Subcutaneous abdominal adipose tissue (tissue), 5 donors: ENCODE data around the gene CA12.

Experiments used
- H3K27ac ChIP-seq: one replicate; pipeline ENCODE4 v1.7.0; 2013; ENCODE audit warnings: low read depth, mild to moderate bottlenecking, inconsistent platforms, low read length, moderate library complexity
- H3K27me3 ChIP-seq, 5 donors: one replicate each; pipeline ENCODE4 v1.7.0; 2013; ENCODE audit warnings: low read length in 5 of 5, inconsistent platforms in 1 of 5; ENCODE audit not compliant: control insufficient read depth in 5 of 5, insufficient read depth in 4 of 5
- H3K36me3 ChIP-seq, 5 donors: one replicate each; pipeline ENCODE4 v1.7.0; 2013; ENCODE audit warnings: low read length in 5 of 5; ENCODE audit not compliant: control insufficient read depth in 5 of 5, insufficient read depth in 5 of 5
- H3K4me1 ChIP-seq, 5 donors: one replicate each; pipeline ENCODE4 v1.7.0; 2013; ENCODE audit warnings: low read length in 5 of 5, mild to moderate bottlenecking in 3 of 5, moderate library complexity in 1 of 5; ENCODE audit not compliant: control insufficient read depth in 5 of 5, insufficient read depth in 5 of 5
- H3K4me3 ChIP-seq, 5 donors: one replicate each; pipeline ENCODE4 v1.7.0; 2013; ENCODE audit warnings: low read length in 5 of 5, low read depth in 1 of 5
- H3K9ac ChIP-seq, 5 donors: one replicate each; pipeline ENCODE4 v1.7.0; 2013; ENCODE audit warnings: low read length in 5 of 5, mild to moderate bottlenecking in 4 of 5, moderate library complexity in 3 of 5
- H3K9me3 ChIP-seq, 5 donors: one replicate each; pipeline ENCODE4 v1.7.0; 2013; ENCODE audit warnings: low read length in 5 of 5; ENCODE audit not compliant: control insufficient read depth in 5 of 5
- donor health status: healthy.
- donor health status: healthy.
- donor health status: healthy.
- donor health status: healthy.
- donor health status: healthy.

Gene CA12

DNA sequence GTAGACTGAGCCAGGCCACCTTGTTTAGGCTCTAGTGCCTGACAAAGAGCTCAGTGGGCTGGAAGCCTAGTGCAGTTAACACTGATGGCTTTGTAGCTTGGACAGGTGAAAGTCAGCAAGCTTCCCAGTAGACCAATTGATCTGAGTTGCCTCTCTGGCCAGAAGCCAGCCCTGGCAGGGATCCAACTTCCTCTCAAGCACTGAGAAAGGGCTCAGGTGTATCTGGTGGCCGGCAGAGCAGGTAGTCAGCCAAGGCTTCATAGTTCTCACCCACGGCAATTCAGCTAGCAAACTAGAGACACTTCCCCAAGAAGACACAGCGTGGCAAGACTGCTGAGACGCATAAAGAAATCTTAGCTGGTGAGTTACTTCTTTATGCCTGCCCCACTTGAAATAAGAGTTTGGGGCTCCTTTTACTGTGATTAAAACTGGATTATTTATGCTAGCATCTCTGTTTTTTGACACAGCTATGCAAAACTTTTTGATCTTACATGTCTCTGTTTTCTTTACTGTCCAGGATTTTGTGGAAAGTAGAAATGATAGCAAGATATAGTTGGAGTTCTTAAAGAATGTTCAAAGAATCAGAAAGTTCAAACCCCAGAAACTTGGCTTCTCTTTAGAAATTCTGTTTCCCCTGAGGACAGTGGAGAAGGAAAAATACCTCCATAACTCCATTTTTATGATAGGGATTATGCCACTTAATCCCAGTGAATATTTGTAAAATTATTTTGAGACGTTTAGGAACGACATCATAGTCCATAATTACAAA is 8.4 kb upstream of the CA12 start:
- H3K27ac ChIP-seq, result no peak overlapping the region
- H3K4me3 ChIP-seq, result no peak overlapping the region
- peaks cover 0 to 5% (median 4%) of the 10 kb centered on the region in 5 donors for H3K9me3 ChIP-seq
- H3K9ac ChIP-seq, result no peak overlapping the region
- H3K27me3 ChIP-seq, result no peaks in the 10 kb centered on the region
- H3K4me1 ChIP-seq, result peaks cover 2 to 30% (median 23%) of the 10 kb centered on the region in 5 donors
- no peaks in the 10 kb centered on the region for H3K36me3 ChIP-seq

DNA sequence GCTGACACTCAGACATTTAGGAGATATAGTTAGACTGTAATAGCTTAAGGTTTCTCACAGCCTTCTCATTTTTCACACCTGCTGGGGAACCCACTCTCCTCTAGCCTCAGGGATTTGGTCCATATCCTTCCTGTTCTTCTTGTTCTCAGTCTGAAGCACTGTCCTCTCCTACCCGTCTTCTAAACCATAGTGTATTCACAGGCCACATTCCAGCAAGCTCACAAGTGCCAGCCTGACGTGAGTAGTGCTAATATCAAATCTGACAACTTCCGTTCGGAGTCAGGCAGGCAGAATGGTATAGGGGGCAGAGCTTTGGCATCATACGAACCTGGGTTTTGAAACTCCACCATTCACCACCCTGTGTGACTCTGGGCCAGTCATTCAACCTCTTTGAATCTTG is 6.9 kb upstream of the CA12 start:
- H3K27me3 ChIP-seq, result peaks cover 0 to 5% (median 0%) of the 10 kb centered on the region in 5 donors
- no peaks in the 10 kb centered on the region for H3K36me3 ChIP-seq
- no peak overlapping the region for H3K4me3 ChIP-seq
- H3K4me1 ChIP-seq, result peaks cover 2 to 30% (median 23%) of the 10 kb centered on the region in 5 donors
- no peak overlapping the region for H3K9ac ChIP-seq
- peaks cover 0 to 5% (median 4%) of the 10 kb centered on the region in 5 donors for H3K9me3 ChIP-seq
- no peak overlapping the region for H3K27ac ChIP-seq

DNA sequence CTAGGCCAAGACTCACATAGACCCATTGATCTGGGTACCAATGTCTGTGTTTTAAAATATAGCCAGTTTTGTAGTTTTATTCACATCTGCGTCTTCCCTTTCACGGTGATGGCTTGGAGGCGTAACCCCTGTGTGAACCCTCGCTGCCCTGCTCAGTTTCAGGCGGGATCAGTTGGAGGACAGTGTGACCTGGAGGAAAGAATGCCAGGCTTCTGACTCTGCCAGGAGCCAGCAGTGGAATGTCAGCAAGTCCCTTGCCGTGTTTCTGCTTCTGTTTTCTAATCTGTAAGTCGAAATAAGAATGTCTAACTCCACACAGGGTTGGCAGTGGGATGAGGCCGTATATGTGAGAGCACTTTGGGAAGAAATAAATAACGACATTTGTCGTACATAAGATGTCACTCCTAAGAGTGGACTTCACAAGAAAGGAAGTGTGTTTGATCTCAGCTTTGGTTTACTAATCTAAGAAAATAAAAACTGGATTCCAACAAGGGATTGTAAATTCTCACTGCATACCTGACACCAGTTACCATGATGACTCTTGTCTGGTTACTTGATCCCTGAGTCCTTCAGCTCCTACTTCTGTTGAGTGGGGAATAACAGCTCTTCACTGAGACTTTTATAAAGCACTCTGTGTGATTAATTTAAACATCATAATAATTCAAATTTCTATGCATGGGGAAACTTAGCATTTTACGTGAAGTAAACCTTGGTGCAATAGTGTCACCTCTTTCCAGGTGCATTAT is 6.3 kb upstream of the CA12 start:
- Histone ChIP-seq H3K27ac (no peak overlapping the region), H3K9ac (no peak overlapping the region), H3K27me3 (peaks cover 0 to 5% (median 0%) of the 10 kb centered on the region in 5 donors), H3K4me3 (no peak overlapping the region), H3K9me3 (peaks cover 0 to 5% (median 4%) of the 10 kb centered on the region in 5 donors), H3K36me3 (no peaks in the 10 kb centered on the region), H3K4me1 (peaks cover 2 to 30% (median 23%) of the 10 kb centered on the region in 5 donors)

- peaks cover 2 to 25% (median 22%) of the 10 kb centered on the region in 5 donors for H3K4me1 ChIP-seq
- H3K9me3 ChIP-seq, result peaks cover 0 to 5% (median 4%) of the 10 kb centered on the region in 5 donors
- H3K27ac ChIP-seq, result no peak overlapping the region
- H3K27me3 ChIP-seq, result peaks cover 0 to 13% (median 5%) of the 10 kb centered on the region in 5 donors
- H3K36me3 ChIP-seq, result no peaks in the 10 kb centered on the region
- H3K4me3 ChIP-seq, result no peak overlapping the region
- H3K9ac ChIP-seq, result no peak overlapping the region
Observed at GRCh38 chr15:63385911-63386531, 4.4 kb upstream of the CA12 start.

GRCh38 chr15:63384906-63385305 is 3.3 kb upstream of the CA12 start:
- H3K27me3 ChIP-seq, result peaks cover 0 to 18% (median 9%) of the 10 kb centered on the region in 5 donors
- H3K9me3 ChIP-seq, result peaks cover 0 to 5% (median 4%) of the 10 kb centered on the region in 5 donors
- H3K36me3 ChIP-seq, result no peaks in the 10 kb centered on the region
- H3K4me1 ChIP-seq, result peaks cover under 1 to 25% (median 23%) of the 10 kb centered on the region in 5 donors
- H3K27ac ChIP-seq, result no peak overlapping the region
- no peak overlapping the region for H3K9ac ChIP-seq
- H3K4me3 ChIP-seq, result no peak overlapping the region

- peaks cover 0 to 18% (median 9%) of the 10 kb centered on the region in 5 donors for H3K27me3 ChIP-seq
- no peak overlapping the region for H3K9ac ChIP-seq
- no peak overlapping the region for H3K4me3 ChIP-seq
Observed at GRCh38 chr15:63382966-63383710, 1.5 kb upstream of the CA12 start.

GRCh38 chr15:63380808-63381282 is 801 bp downstream of the CA12 start:
- H3K4me1 ChIP-seq, result peaks cover 0 to 31% (median 27%) of the 10 kb centered on the region in 5 donors
- no peak overlapping the region for H3K27ac ChIP-seq
- peaks cover 0 to 22% (median 9%) of the 10 kb centered on the region in 5 donors for H3K27me3 ChIP-seq
- peak overlapping the region; percentile 57 to 78 (median 74) for H3K4me3 ChIP-seq
- H3K9ac ChIP-seq, result no peak overlapping the region
- no peaks in the 10 kb centered on the region for H3K36me3 ChIP-seq
- H3K9me3 ChIP-seq, result peaks cover 0 to 3% (median 3%) of the 10 kb centered on the region in 5 donors

More at GRCh38 chr15:63382966-63383710, 1.5 kb upstream of the CA12 start:
- Histone ChIP-seq H3K36me3 (no peaks in the 10 kb centered on the region), H3K9me3 (peaks cover 0 to 5% (median 4%) of the 10 kb centered on the region in 5 donors), H3K27ac (no peak overlapping the region), H3K4me1 (peaks cover 0 to 31% (median 27%) of the 10 kb centered on the region in 5 donors)

DNA sequence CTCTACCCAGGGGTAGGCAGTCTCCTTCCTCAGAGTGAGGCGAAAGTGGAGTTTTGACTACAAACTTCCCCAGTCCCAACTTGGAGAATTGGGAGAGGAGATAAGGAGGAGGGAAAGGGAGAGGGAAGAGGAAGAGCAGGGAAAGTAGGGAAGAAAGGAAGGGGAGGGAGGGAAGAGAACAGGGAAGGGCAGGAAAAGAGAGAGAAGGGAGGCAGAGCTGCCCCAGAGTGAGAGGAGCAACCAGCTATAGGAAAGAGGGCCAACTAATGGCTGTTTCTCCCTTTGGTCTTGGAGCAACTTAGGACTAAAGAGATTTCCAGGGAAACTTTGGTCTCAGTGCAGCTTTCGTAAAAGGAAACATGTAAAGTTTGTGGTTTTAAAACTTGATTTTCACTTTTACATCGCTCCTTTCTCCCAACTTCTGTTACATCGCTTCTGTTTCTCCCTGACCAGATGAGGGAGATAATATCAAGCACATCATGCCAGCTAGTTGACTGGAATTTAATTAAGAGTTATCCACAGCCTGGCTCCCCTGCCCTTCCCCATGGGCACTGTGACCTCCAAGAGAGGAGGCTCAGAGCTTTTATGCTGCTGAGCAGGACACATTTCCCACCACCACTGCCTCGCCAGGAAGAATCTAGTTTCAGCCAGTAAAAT is 1.4 kb downstream of the CA12 start:
- H3K36me3 ChIP-seq, result no peaks in the 10 kb centered on the region
- H3K9ac ChIP-seq, result no peak overlapping the region
- peak overlapping the region; percentile 57 to 78 (median 74) for H3K4me3 ChIP-seq
- peaks cover 0 to 22% (median 9%) of the 10 kb centered on the region in 5 donors for H3K27me3 ChIP-seq
- no peak overlapping the region for H3K27ac ChIP-seq
- peaks cover 0 to 33% (median 28%) of the 10 kb centered on the region in 5 donors for H3K4me1 ChIP-seq
- H3K9me3 ChIP-seq, result no peaks in the 10 kb centered on the region
